Measurements from ENCODE around the gene ZNF410.

Gene ZNF410

GRCh38 chr14:73958591-73958990 is 71.9 kb downstream of the ZNF410 start:
- DNase-seq = no peak

- DNase-seq = no peak
These were observed 74.5 kb downstream of the ZNF410 start for GRCh38 chr14:73961192-73961591.

GRCh38 chr14:73965216-73965615 is 78.6 kb downstream of the ZNF410 start:
- DNase-seq = no peak

- DNase-seq = no peak
These were observed 82.2 kb downstream of the ZNF410 start for GRCh38 chr14:73968885-73969284.

GRCh38 chr14:73973497-73973896 is 86.8 kb downstream of the ZNF410 start:
- DNase-seq = no peak

GRCh38 chr14:73976125-73976524 is 89.5 kb downstream of the ZNF410 start:
- no peak for DNase-seq

- DNase-seq = no peak
These were observed 91.2 kb downstream of the ZNF410 start for GRCh38 chr14:73977896-73978295.
